K562 (cell line): ENCODE data around the gene ASCC2. TPM values are rescaled to one million over a fixed set of nuclear protein-coding genes. Genes with fewer than 3 reads are reported as not detected.

Source experiments
- ATAC-seq: fragments of 200-7000 bp; cut with Tn5 transposase; 3 replicates; pipeline ENCODE4 v1.9.1; 2020; ENCODE audit warnings: moderate library complexity
- BruUV-seq: library from RNA; stranded (reverse); fragments of 400-500 nt; replicated peaks from 2 replicates; lab custom pipeline; 2021; lab: Mats Ljungman, UMichigan
- CTCF ChIA-PET: fragments of 300-600 bp; formaldehyde crosslinking; extraction: SDS; loops from one replicate; lab custom pipeline; 2021; ENCODE audit warnings: low intra/inter-chr PET ratio; lab: Yijun Ruan, JAX
- POLR2A ChIA-PET: fragments of 300-600, 350-650 bp; sonication (Branson Sonifier 250); formaldehyde crosslinking; extraction: SDS; loops from one replicate; lab custom pipeline; 2021; ENCODE audit warnings: antibody characterized with exemption, inconsistent platforms; lab: Yijun Ruan, JAX
- DNase-seq, 4 experiments: peaks; one replicate each; pipeline versions ENCODE4 v3.0.0 to v3.0.0-alpha.2; 2011 to 2018; ENCODE audit warnings: low spot score in 3 of 4, mixed read lengths in 3 of 4; ENCODE audit errors: extremely low read depth in 1 of 4
- FAIRE-seq: peaks from 2 replicates; lab custom pipeline; 2011; peaks lifted over from hg19 to GRCh38; lab: Jason Lieb, UNC
- H2AFZ ChIP-seq: 2 replicates; pipeline ENCODE4 v1.6.0; 2011; ENCODE audit warnings: low read depth, low read length, control low read depth, inconsistent platforms
- H3K27ac ChIP-seq: fragments of 200-600 bp; 3 replicates; pipeline ENCODE4 v1.8.0; 2011; ENCODE audit warnings: low read depth, mild to moderate bottlenecking, control low read depth, inconsistent platforms, low read length, moderate library complexity, mixed read lengths; ENCODE audit errors: extremely low read depth
- H3K27me3 ChIP-seq, 2 experiments: fragments of 300-600 bp in 1 of 2; 2 replicates in 1 of 2; 3 replicates in 1 of 2; pipeline versions ENCODE4 v1.6.0 to v1.8.0; 2011; ENCODE audit warnings: inconsistent platforms in 2 of 2, low read length in 2 of 2, mild to moderate bottlenecking in 1 of 2, mixed read lengths in 1 of 2, moderate library complexity in 1 of 2; ENCODE audit not compliant: control insufficient read depth in 2 of 2, insufficient read depth in 2 of 2
- H3K36me3 ChIP-seq: fragments of 300-600 bp; 3 replicates; pipeline ENCODE4 v1.8.0; 2011; ENCODE audit warnings: mild to moderate bottlenecking, low read length, inconsistent platforms; ENCODE audit not compliant: control insufficient read depth, insufficient read depth
- H3K4me1 ChIP-seq, 2 experiments: fragments of 200-600 bp in 1 of 2; replicated peaks in 1 of 2; 2 replicates in 1 of 2; 3 replicates in 1 of 2; pipeline versions ENCODE4 v1.5.1 to v1.8.0; 2011; ENCODE audit warnings: inconsistent platforms in 2 of 2, low read length in 2 of 2, mild to moderate bottlenecking in 1 of 2, mixed read lengths in 1 of 2, moderate library complexity in 1 of 2; ENCODE audit not compliant: control insufficient read depth in 2 of 2, insufficient read depth in 2 of 2
- H3K4me2 ChIP-seq: 2 replicates; pipeline ENCODE4 v1.6.1; 2011; ENCODE audit warnings: low read length, control low read depth, inconsistent platforms, mixed read lengths; ENCODE audit not compliant: insufficient read depth
- H3K4me3 ChIP-seq: fragments of 200-600 bp; sonication (generic), shearing (Covaris generic); 2 replicates; pipeline ENCODE4 v1.5.1; 2016; ENCODE audit warnings: control low read depth, inconsistent platforms
- H3K79me2 ChIP-seq: fragments of 200-600 bp; 3 replicates; pipeline ENCODE4 v1.8.0; 2011; ENCODE audit warnings: low read length, inconsistent platforms; ENCODE audit not compliant: control insufficient read depth, insufficient read depth
- H3K9ac ChIP-seq, 2 experiments: 2 replicates each; pipeline versions ENCODE4 v1.6.0 to v1.6.1; 2011; ENCODE audit warnings: low read depth in 2 of 2, low read length in 2 of 2, control low read depth in 1 of 2, inconsistent platforms in 1 of 2, mild to moderate bottlenecking in 1 of 2, mixed read lengths in 1 of 2; ENCODE audit not compliant: insufficient read depth in 1 of 2
- H3K9me1 ChIP-seq: one replicate; pipeline ENCODE4 v1.6.0; 2011; ENCODE audit warnings: inconsistent platforms, mild to moderate bottlenecking, low read length, moderate library complexity; ENCODE audit not compliant: control insufficient read depth, insufficient read depth
- H3K9me3 ChIP-seq: replicated peaks from 2 replicates; pipeline ENCODE4 v1.5.1; 2011; ENCODE audit warnings: low read depth, low read length, inconsistent platforms; ENCODE audit not compliant: control insufficient read depth, insufficient read depth
- H4K20me1 ChIP-seq: replicated peaks from 2 replicates; pipeline ENCODE4 v1.6.1; 2011; ENCODE audit warnings: low read length, inconsistent platforms, mixed read lengths; ENCODE audit not compliant: control insufficient read depth, insufficient read depth
- BRD9 ChIP-seq: fragments of 450-650 bp; IDR thresholded peaks from 2 replicates; pipeline ENCODE4 v1.6.1; 2018; ENCODE audit warnings: low read depth; ENCODE audit not compliant: partially characterized antibody
- BRF1 ChIP-seq: IDR thresholded peaks from 3 replicates; pipeline ENCODE4 v1.6.1; 2011; ENCODE audit warnings: borderline replicate concordance, mild to moderate bottlenecking; ENCODE audit not compliant: insufficient read length; ENCODE audit errors: extremely low read depth
- FOSL1 ChIP-seq: fragments of 200-800 bp; sonication (Bioruptor generic); conservative IDR thresholded peaks from 2 replicates; pipeline ENCODE4 v1.6.1; 2016; ENCODE audit warnings: missing genetic modification characterization, missing compliant biosample characterization
- GTF2F1 ChIP-seq: IDR thresholded peaks from 2 replicates; pipeline ENCODE4 v1.6.1; 2011; ENCODE audit warnings: low read depth, low read length, improper control_type of control experiment
- HDAC1 ChIP-seq, 2 experiments: fragments of 450-650 bp; IDR thresholded peaks; 2 replicates each; pipeline ENCODE4 v1.6.1; 2016 to 2017; ENCODE audit warnings: inconsistent platforms in 1 of 2, mild to moderate bottlenecking in 1 of 2, moderate library complexity in 1 of 2
- NCOA1 ChIP-seq: fragments of 450-650 bp; IDR thresholded peaks from 2 replicates; pipeline ENCODE4 v1.6.1; 2016; ENCODE audit warnings: low read depth
- PHTF2 ChIP-seq: fragments of 250-450 bp; sonication (Bioruptor Pico); IDR thresholded peaks from 2 replicates; pipeline ENCODE4 v1.5.0; 2021; ENCODE audit warnings: mild to moderate bottlenecking
- RBM15 ChIP-seq: fragments of 200-400 bp; formaldehyde crosslinking; IDR thresholded peaks from 2 replicates; pipeline ENCODE4 v1.6.1; 2018; ENCODE audit warnings: mild to moderate bottlenecking, low read length, moderate library complexity; ENCODE audit not compliant: insufficient read depth
- SMAD1 ChIP-seq: fragments of 150-350 bp; IDR thresholded peaks from 2 replicates; pipeline ENCODE4 v1.6.1; 2014; ENCODE audit warnings: low read length, low read depth; ENCODE audit not compliant: partially characterized antibody
- ZNF175 ChIP-seq: fragments of 200-800 bp; sonication (Bioruptor generic); IDR thresholded peaks from 2 replicates; pipeline ENCODE4 v1.6.1; 2016; ENCODE audit warnings: low read depth, mild to moderate bottlenecking, missing genetic modification characterization, missing compliant biosample characterization
- ZNF197 ChIP-seq: fragments of 200-800 bp; sonication (Bioruptor generic); IDR thresholded peaks from 2 replicates; pipeline ENCODE4 v1.6.1; 2016; ENCODE audit warnings: low read depth, missing genetic modification characterization, missing compliant biosample characterization
- ZNF766 ChIP-seq: fragments of 200-800 bp; sonication (Bioruptor generic); conservative IDR thresholded peaks from 2 replicates; pipeline ENCODE4 v1.6.1; 2016; ENCODE audit warnings: missing genetic modification characterization, missing compliant biosample characterization
- WGBS: fragments of 100-300 bp; shearing (Covaris generic); methylation state at CpG from one replicate; pipeline ENCODE4 v1.1.6; 2016; ENCODE audit warnings: low coverage, mixed read lengths; ENCODE audit not compliant: insufficient coverage; ENCODE audit errors: missing lambda C conversion rate; 5-methylcytosine and 5-hydroxymethylcytosine counted together
- in situ Hi-C: fragments of 300-500 bp; cut with MboI; formaldehyde crosslinking; loops from 4 replicates; pipeline ENCODE4 v1.15.0; 2018; ENCODE audit warnings: inconsistent platforms, mixed read lengths
- intact Hi-C: fragments of 100-400 bp; cut with micrococcal nuclease; formaldehyde crosslinking; loops from 2 replicates; pipeline ENCODE4 v1.14.2; 2022
- polyA plus RNA-seq, 8 experiments: library from polyadenylated mRNA; depleted of rRNA in 4 of 8; stranded (reverse) in 5 of 8; unstranded in 3 of 8; fragments of >200 nt; fragmentation: Nextera tagmentation in 2 of 8; fragmentation: Illumina TruSeq in 1 of 8; extraction: Ambion mirVana in 2 of 8; extraction: Trizol in 1 of 8; gene quantifications; 2 replicates each; pipeline versions ENCODE4 v1.2.1 to v1.2.3, GENCODE V29; 2011 to 2014; ENCODE audit warnings: inconsistent platforms in 1 of 8, missing spikeins in 1 of 8
- total RNA-seq, 7 experiments: library from RNA; depleted of rRNA in 6 of 7; stranded (reverse); fragments of >200 nt in 6 of 7; fragmentation: Illumina TruSeq in 2 of 7; extraction: Trizol in 2 of 7; gene quantifications; 2 replicates each; pipeline versions ENCODE4 v1.2.1 to v1.2.3, GENCODE V29; 2011 to 2021; ENCODE audit warnings: low replicate concordance in 1 of 7
- TF ChIP-seq, protein P1 (sequence below), 2 experiments: fragments of 450-650 bp in 1 of 2; sonication (generic) in 1 of 2; formaldehyde crosslinking in 1 of 2; IDR thresholded peaks in 1 of 2; conservative IDR thresholded peaks in 1 of 2; 2 replicates each; pipeline versions ENCODE4 v1.6.1 to v1.8.1; 2016 to 2023; ENCODE audit warnings: mild to moderate bottlenecking in 2 of 2, moderate library complexity in 2 of 2, inconsistent platforms in 1 of 2, missing genetic modification reagents in 1 of 2
- TF ChIP-seq, protein P2 (sequence below): fragments of 450-650 bp; formaldehyde crosslinking; IDR thresholded peaks from 2 replicates; pipeline ENCODE4 v1.4.0; 2020; ENCODE audit warnings: mild to moderate bottlenecking

ASCC2 gene
- total and polyA plus RNA-seq, 9 of the 15 experiments (the other 6 are each of a cell fraction or from before 2014, with no cell fraction given) = 4.0 to 46.7 (median 26.8) TPM

DNA sequence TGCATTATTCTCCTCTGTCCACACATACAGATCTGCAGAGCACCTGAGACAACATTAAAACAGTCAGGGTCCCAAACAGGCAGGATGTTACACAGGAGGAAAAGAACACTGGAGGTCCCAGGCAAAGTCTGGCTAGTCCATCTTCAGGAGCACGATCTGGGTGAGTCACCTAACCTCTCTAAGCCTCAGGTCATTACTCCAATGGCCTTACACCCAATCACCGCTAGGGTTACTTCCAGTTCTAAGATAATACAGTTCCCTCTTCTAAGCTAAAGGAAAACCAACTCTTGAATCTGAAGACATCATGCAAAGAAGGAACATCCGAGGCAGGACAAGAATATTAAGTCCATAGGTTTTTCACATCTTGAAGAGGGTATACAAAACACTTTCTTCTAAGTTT, 24.5 kb downstream of the ASCC2 start (continued):
- TF ChIP-seq, protein P1, sequence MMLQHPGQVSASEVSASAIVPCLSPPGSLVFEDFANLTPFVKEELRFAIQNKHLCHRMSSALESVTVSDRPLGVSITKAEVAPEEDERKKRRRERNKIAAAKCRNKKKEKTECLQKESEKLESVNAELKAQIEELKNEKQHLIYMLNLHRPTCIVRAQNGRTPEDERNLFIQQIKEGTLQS (IDR thresholded peaks at IDR 0.05) = peak; percentile 58; the same call in 1 of the 2 replicates
- TF ChIP-seq, protein P1 (CRISPR knock-in tag; conservative IDR thresholded peaks at IDR 0.05) = no peak
- peak; percentile 78 for TF ChIP-seq FOSL1 (tag)
- TF ChIP-seq HDAC1 (IDR thresholded peaks at IDR 0.05) = no peak
- no peak for TF ChIP-seq PHTF2 (CRISPR knock-in tag)
- no peak for TF ChIP-seq ZNF766 (CRISPR knock-in tag)
- TF ChIP-seq, protein P2, sequence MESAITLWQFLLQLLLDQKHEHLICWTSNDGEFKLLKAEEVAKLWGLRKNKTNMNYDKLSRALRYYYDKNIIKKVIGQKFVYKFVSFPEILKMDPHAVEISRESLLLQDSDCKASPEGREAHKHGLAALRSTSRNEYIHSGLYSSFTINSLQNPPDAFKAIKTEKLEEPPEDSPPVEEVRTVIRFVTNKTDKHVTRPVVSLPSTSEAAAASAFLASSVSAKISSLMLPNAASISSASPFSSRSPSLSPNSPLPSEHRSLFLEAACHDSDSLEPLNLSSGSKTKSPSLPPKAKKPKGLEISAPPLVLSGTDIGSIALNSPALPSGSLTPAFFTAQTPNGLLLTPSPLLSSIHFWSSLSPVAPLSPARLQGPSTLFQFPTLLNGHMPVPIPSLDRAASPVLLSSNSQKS (CRISPR knock-in tag) = no peak
- no peak for TF ChIP-seq BRD9
- no peak for TF ChIP-seq RBM15

DNA sequence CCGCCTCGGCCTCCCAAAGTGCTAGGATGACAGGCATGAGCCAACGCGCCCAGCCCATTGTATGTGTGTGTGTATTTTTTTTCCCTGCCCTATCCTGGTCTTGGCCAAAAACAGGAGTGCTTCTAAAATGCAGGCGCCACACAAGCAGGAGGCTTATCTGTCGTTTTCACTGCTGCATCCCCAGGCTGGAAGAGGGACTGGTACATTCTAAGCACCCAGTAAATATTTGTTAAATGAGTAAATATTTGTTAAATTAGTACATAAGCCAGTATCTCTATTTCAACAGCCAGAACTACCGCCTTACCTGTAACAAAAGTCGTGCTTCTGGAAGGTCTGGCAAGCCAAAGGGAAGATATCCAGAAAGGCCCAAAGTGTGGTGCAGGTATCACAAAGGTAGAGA, 24.9 kb downstream of the ASCC2 start:
- H2AFZ ChIP-seq = no peak overlapping the region
- H3K27me3 ChIP-seq = no peaks in the 10 kb centered on the region
- H3K27ac ChIP-seq = no peak overlapping the region
- no peak overlapping the region for H3K4me3 ChIP-seq
- TF ChIP-seq GTF2F1 (no peak), ZNF197 (no peak), NCOA1 (no peak), SMAD1 (no peak), ZNF175 (CRISPR knock-in tag) (no peak), BRF1 (no peak)
- ChIA-PET POLR2A (interaction anchor here (0.6 kb wide), 1 partner anchor 29 kb away, joined by 3 read pairs; no protein-coding TSS in a partner anchor), CTCF (no interaction called here)
- no peaks in the 10 kb centered on the region for H3K9me3 ChIP-seq
- 80% methylated on average over 7 of the region's 8 CpGs for WGBS
- no peak overlapping the region for H3K4me2 ChIP-seq
- H3K79me2 ChIP-seq = no peaks in the 10 kb centered on the region
- in situ Hi-C loops = loop anchor here (10.0 kb wide), 1 partner anchor 192 kb away; no protein-coding TSS in a partner anchor
- BruUV-seq = no TSS peak
- no peak overlapping the region for H3K9ac ChIP-seq
- ATAC-seq (no peak), DNase-seq (no peak), FAIRE-seq (no peak)
- intact Hi-C loops = no loop called here
- no peaks in the 10 kb centered on the region for H3K4me1 ChIP-seq
- H4K20me1 ChIP-seq = no peaks in the 10 kb centered on the region; the same call in 1 of the 2 replicates
- H3K9me1 ChIP-seq = peaks cover 4% of the 10 kb centered on the region
- H3K36me3 ChIP-seq = peaks cover 75% of the 10 kb centered on the region; the same call in 2 of the 3 replicates
